K562 (cell line): ENCODE data around the gene RNF227. TPM values are rescaled to one million over a fixed set of nuclear protein-coding genes. Genes with fewer than 3 reads are reported as not detected.

Source experiments
- CEBPG ChIP-seq, 3 experiments: fragments of 200-800 bp in 1 of 3; sonication (Bioruptor generic) in 1 of 3; sonication (generic) in 1 of 3; formaldehyde crosslinking in 1 of 3; IDR thresholded peaks in 2 of 3; conservative IDR thresholded peaks in 1 of 3; 2 replicates each; pipeline versions ENCODE4 v1.6.1 to v1.8.0; 2016 to 2022; ENCODE audit warnings: missing compliant biosample characterization in 2 of 3, missing genetic modification characterization in 2 of 3, mild to moderate bottlenecking in 1 of 3, missing genetic modification reagents in 1 of 3
- ETV5 ChIP-seq: sonication (generic); formaldehyde crosslinking; IDR thresholded peaks from 2 replicates; pipeline ENCODE4 v1.4.0; 2020; ENCODE audit warnings: low read depth, mild to moderate bottlenecking, missing genetic modification reagents
- FOXJ2 ChIP-seq: fragments of 200-800 bp; sonication (Bioruptor generic); IDR thresholded peaks from 2 replicates; pipeline ENCODE4 v1.6.1; 2016; ENCODE audit warnings: missing genetic modification characterization, missing compliant biosample characterization
- MAZ ChIP-seq, 2 experiments: fragments of 450-650 bp in 1 of 2; sonication (generic) in 1 of 2; formaldehyde crosslinking; IDR thresholded peaks in 1 of 2; conservative IDR thresholded peaks in 1 of 2; 2 replicates each; pipeline versions ENCODE4 v1.4.0 to v1.5.0; 2020; ENCODE audit warnings: mild to moderate bottlenecking in 1 of 2, missing genetic modification reagents in 1 of 2
- NFYB ChIP-seq: IDR thresholded peaks from 2 replicates; pipeline ENCODE4 v1.6.1; 2011; ENCODE audit warnings: mild to moderate bottlenecking, moderate library complexity; ENCODE audit not compliant: insufficient read length; ENCODE audit errors: extremely low read depth
- PRMT5 ChIP-seq: sonication (generic); formaldehyde crosslinking; IDR thresholded peaks from 2 replicates; pipeline ENCODE4 v1.5.0; 2020; ENCODE audit warnings: missing genetic modification reagents
- RAD51 ChIP-seq: fragments of 450-650 bp; IDR thresholded peaks from 2 replicates; pipeline ENCODE4 v1.7.1; 2016; ENCODE audit warnings: low read depth, mild to moderate bottlenecking, borderline replicate concordance
- RBBP5 ChIP-seq: fragments of 200-600 bp; sonication (generic); IDR thresholded peaks from 2 replicates; pipeline ENCODE4 v1.6.1; 2012; ENCODE audit warnings: borderline replicate concordance, mild to moderate bottlenecking, low read length, control low read depth, inconsistent platforms; ENCODE audit not compliant: insufficient read depth, poor library complexity, severe bottlenecking
- RBM25 ChIP-seq: fragments of 200-400 bp; formaldehyde crosslinking; IDR thresholded peaks from 2 replicates; pipeline ENCODE4 v1.6.1; 2018; ENCODE audit warnings: low read length, low read depth, moderate library complexity; ENCODE audit not compliant: severe bottlenecking
- WHSC1 ChIP-seq: IDR thresholded peaks from one replicate; pipeline ENCODE4 v1.6.1; 2012; ENCODE audit warnings: low read length, control low read depth, inconsistent platforms
- ZNF12 ChIP-seq: sonication (generic); formaldehyde crosslinking; IDR thresholded peaks from 2 replicates; pipeline ENCODE4 v1.4.0; 2020; ENCODE audit warnings: mild to moderate bottlenecking, missing genetic modification reagents
- ZNF609 ChIP-seq: sonication (generic); formaldehyde crosslinking; IDR thresholded peaks from 2 replicates; pipeline ENCODE4 v1.8.1; 2023; ENCODE audit warnings: missing genetic modification reagents, mild to moderate bottlenecking, borderline replicate concordance
- ZNF668 ChIP-seq: fragments of 250-450 bp; sonication (Bioruptor Pico); IDR thresholded peaks from 2 replicates; pipeline ENCODE4 v1.8.0; 2022; ENCODE audit warnings: mild to moderate bottlenecking, inconsistent platforms
- polyA plus RNA-seq, 8 experiments: library from polyadenylated mRNA; depleted of rRNA in 4 of 8; stranded (reverse) in 5 of 8; unstranded in 3 of 8; fragments of >200 nt; fragmentation: Nextera tagmentation in 2 of 8; fragmentation: Illumina TruSeq in 1 of 8; extraction: Ambion mirVana in 2 of 8; extraction: Trizol in 1 of 8; gene quantifications; 2 replicates each; pipeline versions ENCODE4 v1.2.1 to v1.2.3, GENCODE V29; 2011 to 2014; ENCODE audit warnings: inconsistent platforms in 1 of 8, missing spikeins in 1 of 8
- total RNA-seq, 7 experiments: library from RNA; depleted of rRNA in 6 of 7; stranded (reverse); fragments of >200 nt in 6 of 7; fragmentation: Illumina TruSeq in 2 of 7; extraction: Trizol in 2 of 7; gene quantifications; 2 replicates each; pipeline versions ENCODE4 v1.2.1 to v1.2.3, GENCODE V29; 2011 to 2021; ENCODE audit warnings: low replicate concordance in 1 of 7
- TF ChIP-seq, protein P1 (sequence below): fragments of 450-650 bp; formaldehyde crosslinking; IDR thresholded peaks from 2 replicates; pipeline ENCODE4 v1.4.0; 2020; ENCODE audit warnings: mild to moderate bottlenecking, mixed read lengths
- TF ChIP-seq, protein P2 (sequence below), 2 experiments: IDR thresholded peaks; 2 replicates each; pipeline ENCODE4 v1.6.1; 2012; ENCODE audit warnings: improper control_type of control experiment in 2 of 2, low read depth in 2 of 2, low read length in 2 of 2, borderline replicate concordance in 1 of 2

Gene RNF227
- total and polyA plus RNA-seq, 9 of the 15 experiments (the other 6 are each of a cell fraction or from before 2014, with no cell fraction given): 1.1 to 6.7 (median 2.3) TPM

DNA sequence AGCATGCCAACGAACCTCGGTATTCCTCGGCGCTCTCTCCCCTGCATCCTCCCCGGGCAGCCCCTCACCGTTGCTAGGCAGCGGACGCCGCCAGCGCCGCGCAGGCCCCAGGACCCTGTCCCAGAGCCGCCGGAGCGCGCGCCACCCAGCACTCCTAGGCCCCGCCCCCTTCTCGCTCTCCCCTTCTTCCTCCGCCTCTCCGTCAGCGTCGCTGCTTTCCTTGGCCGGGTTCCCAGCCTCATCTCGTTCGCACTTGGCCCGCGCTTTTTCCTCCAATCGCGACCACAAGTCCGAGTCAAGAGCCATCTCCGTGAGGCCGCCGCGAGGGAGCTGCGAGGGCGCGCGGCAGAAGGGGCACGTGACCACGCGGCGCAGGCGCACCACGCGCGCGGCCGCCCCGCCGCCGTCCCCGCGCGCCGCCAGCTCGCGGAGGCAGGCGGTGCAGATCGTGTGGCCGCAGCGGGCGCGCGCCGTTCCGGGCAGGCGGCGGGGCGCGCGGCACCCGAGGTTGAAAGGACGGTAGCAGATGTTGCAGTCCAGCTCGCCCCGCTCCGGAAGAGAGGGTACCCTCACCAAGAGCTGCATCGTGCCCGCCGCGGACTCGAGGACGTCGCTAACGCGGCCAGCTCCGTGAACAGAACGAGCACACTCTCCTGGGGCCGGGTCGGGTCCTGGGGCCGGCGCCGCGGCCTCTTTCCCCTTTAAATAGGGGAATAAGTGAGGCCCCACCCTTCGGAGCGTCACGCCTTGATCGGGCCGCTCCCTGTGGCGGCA, at the start of gene RNF227 (continued):
- TF ChIP-seq, protein P1, sequence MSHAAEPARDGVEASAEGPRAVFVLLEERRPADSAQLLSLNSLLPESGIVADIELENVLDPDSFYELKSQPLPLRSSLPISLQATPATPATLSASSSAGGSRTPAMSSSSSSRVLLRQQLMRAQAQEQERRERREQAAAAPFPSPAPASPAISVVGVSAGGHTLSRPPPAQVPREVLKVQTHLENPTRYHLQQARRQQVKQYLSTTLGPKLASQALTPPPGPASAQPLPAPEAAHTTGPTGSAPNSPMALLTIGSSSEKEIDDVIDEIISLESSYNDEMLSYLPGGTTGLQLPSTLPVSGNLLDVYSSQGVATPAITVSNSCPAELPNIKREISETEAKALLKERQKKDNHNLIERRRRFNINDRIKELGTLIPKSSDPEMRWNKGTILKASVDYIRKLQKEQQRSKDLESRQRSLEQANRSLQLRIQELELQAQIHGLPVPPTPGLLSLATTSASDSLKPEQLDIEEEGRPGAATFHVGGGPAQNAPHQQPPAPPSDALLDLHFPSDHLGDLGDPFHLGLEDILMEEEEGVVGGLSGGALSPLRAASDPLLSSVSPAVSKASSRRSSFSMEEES (CRISPR knock-in tag): peak; percentile 89
- TF ChIP-seq ZNF12 (CRISPR knock-in tag): peak; percentile 30; the same call in 1 of the 2 replicates
- TF ChIP-seq MAZ (CRISPR knock-in tag; conservative IDR thresholded peaks at IDR 0.05 in 1 of 2, IDR thresholded peaks at IDR 0.05 in 1 of 2): peak; percentile 33 to 37; a peak in 2 of 4 replicates
- TF ChIP-seq FOXJ2 (tag): no peak
- peak; percentile 81 for TF ChIP-seq RAD51
- TF ChIP-seq PRMT5 (CRISPR knock-in tag): 0 out of 2 replicates have a peak, but pooled peaks have one; percentile 49
- TF ChIP-seq RBM25: no peak
- TF ChIP-seq CEBPG (CRISPR knock-in tag; IDR thresholded peaks at IDR 0.05): 0 out of 2 replicates have a peak, but pooled peaks have one; percentile 30
- no peak for TF ChIP-seq CEBPG (tag; conservative IDR thresholded peaks at IDR 0.05 in 1 of 2, IDR thresholded peaks at IDR 0.05 in 1 of 2)
- TF ChIP-seq ZNF668 (CRISPR knock-in tag): 0 out of 2 replicates have a peak, but pooled peaks have one; percentile 6
- TF ChIP-seq RBBP5: peak; percentile 57
- no peak for TF ChIP-seq WHSC1
- TF ChIP-seq, protein P2, sequence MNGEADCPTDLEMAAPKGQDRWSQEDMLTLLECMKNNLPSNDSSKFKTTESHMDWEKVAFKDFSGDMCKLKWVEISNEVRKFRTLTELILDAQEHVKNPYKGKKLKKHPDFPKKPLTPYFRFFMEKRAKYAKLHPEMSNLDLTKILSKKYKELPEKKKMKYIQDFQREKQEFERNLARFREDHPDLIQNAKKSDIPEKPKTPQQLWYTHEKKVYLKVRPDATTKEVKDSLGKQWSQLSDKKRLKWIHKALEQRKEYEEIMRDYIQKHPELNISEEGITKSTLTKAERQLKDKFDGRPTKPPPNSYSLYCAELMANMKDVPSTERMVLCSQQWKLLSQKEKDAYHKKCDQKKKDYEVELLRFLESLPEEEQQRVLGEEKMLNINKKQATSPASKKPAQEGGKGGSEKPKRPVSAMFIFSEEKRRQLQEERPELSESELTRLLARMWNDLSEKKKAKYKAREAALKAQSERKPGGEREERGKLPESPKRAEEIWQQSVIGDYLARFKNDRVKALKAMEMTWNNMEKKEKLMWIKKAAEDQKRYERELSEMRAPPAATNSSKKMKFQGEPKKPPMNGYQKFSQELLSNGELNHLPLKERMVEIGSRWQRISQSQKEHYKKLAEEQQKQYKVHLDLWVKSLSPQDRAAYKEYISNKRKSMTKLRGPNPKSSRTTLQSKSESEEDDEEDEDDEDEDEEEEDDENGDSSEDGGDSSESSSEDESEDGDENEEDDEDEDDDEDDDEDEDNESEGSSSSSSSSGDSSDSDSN (IDR thresholded peaks at IDR 0.05; ENCODE audit: borderline replicate concordance in 1 of 2, low read depth in 2 of 2, low read length in 2 of 2): no peak
- TF ChIP-seq ZNF609 (CRISPR knock-in tag): 0 out of 2 replicates have a peak, but pooled peaks have one; percentile 55
- TF ChIP-seq ETV5 (CRISPR knock-in tag): 0 out of 2 replicates have a peak, but pooled peaks have one; percentile 54
- peak; percentile 41 for TF ChIP-seq NFYB
